K562 (cell line): Measurements from ENCODE around the gene COA3. TPM values are rescaled to one million over a fixed set of nuclear protein-coding genes. Genes with fewer than 3 reads are reported as not detected.
A peak's percentile ranks its signal among the peaks of the same experiment; 100 is the strongest.

ENCODE experiments used
- CREB5 ChIP-seq: fragments of 250-450 bp; sonication (Bioruptor Pico); IDR thresholded peaks from 2 replicates; pipeline ENCODE4 v1.5.0; 2020; ENCODE audit warnings: mild to moderate bottlenecking
- DPF2 ChIP-seq: fragments of 450-650 bp; IDR thresholded peaks from 2 replicates; pipeline ENCODE4 v1.6.1; 2016
- ELF4 ChIP-seq: fragments of 450-650 bp; formaldehyde crosslinking; IDR thresholded peaks from 2 replicates; pipeline ENCODE4 v1.4.0; 2022; ENCODE audit warnings: missing genetic modification characterization
- FOXM1 ChIP-seq, 2 experiments: fragments of 450-650 bp in 1 of 2; sonication (generic) in 1 of 2; formaldehyde crosslinking in 1 of 2; IDR thresholded peaks; 2 replicates each; pipeline versions ENCODE4 v1.6.1 to v1.9.0; 2017 to 2022; ENCODE audit warnings: low read depth in 2 of 2, mild to moderate bottlenecking in 2 of 2, missing genetic modification reagents in 1 of 2, moderate library complexity in 1 of 2
- HBP1 ChIP-seq: fragments of 450-650 bp; formaldehyde crosslinking; IDR thresholded peaks from 2 replicates; pipeline ENCODE4 v1.4.0; 2022; ENCODE audit warnings: missing genetic modification characterization
- HIVEP1 ChIP-seq: fragments of 250-450 bp; sonication (Bioruptor Pico); IDR thresholded peaks from 2 replicates; pipeline ENCODE4 v1.4.0; 2020; ENCODE audit warnings: mild to moderate bottlenecking
- HLTF ChIP-seq: fragments of 450-650 bp; IDR thresholded peaks from 2 replicates; pipeline ENCODE4 v1.6.1; 2016
- ILF3 ChIP-seq: fragments of 450-650 bp; IDR thresholded peaks from 2 replicates; pipeline ENCODE4 v1.6.1; 2018; ENCODE audit warnings: antibody characterized with exemption, mild to moderate bottlenecking, moderate library complexity, borderline replicate concordance
- LEF1 ChIP-seq: fragments of 450-650 bp; IDR thresholded peaks from 2 replicates; pipeline ENCODE4 v1.6.1; 2016; ENCODE audit warnings: mild to moderate bottlenecking
- NR4A1 ChIP-seq, 2 experiments: fragments of 250-450 bp in 1 of 2; fragments of 450-650 bp in 1 of 2; sonication (Bioruptor Pico) in 1 of 2; IDR thresholded peaks; 2 replicates each; pipeline versions ENCODE4 v1.4.0 to v1.6.1; 2016 to 2020; ENCODE audit warnings: mild to moderate bottlenecking in 2 of 2, missing compliant biosample characterization in 1 of 2, missing genetic modification characterization in 1 of 2, moderate library complexity in 1 of 2
- POLR2AphosphoS5 ChIP-seq: IDR thresholded peaks from 2 replicates; pipeline ENCODE4 v1.6.1; 2011; ENCODE audit warnings: mild to moderate bottlenecking, low read depth, low read length, moderate library complexity; ENCODE audit not compliant: control insufficient read depth, insufficient read depth
- POLR2B ChIP-seq: fragments of 450-650 bp; IDR thresholded peaks from 2 replicates; pipeline ENCODE4 v1.6.1; 2018; ENCODE audit warnings: low read depth; ENCODE audit not compliant: partially characterized antibody
- SRSF1 ChIP-seq: fragments of 200-400 bp; formaldehyde crosslinking; IDR thresholded peaks from 2 replicates; pipeline ENCODE4 v1.6.1; 2017; ENCODE audit warnings: mild to moderate bottlenecking, low read depth, low read length, moderate library complexity
- TAF9B ChIP-seq: fragments of 450-650 bp; IDR thresholded peaks from 2 replicates; pipeline ENCODE4 v1.6.1; 2018; ENCODE audit warnings: mild to moderate bottlenecking; ENCODE audit not compliant: partially characterized antibody
- TARDBP ChIP-seq: fragments of 450-650 bp; IDR thresholded peaks from 2 replicates; pipeline ENCODE4 v1.6.1; 2016
- TBP ChIP-seq: optimal IDR thresholded peaks from 2 replicates; pipeline ENCODE3; 2011; ENCODE audit warnings: low read depth, low read length, improper control_type of control experiment
- TGIF2 ChIP-seq: sonication (generic); formaldehyde crosslinking; IDR thresholded peaks from 2 replicates; pipeline ENCODE4 v1.8.1; 2022; ENCODE audit warnings: mild to moderate bottlenecking, missing genetic modification reagents, moderate library complexity
- ZBTB8A ChIP-seq: fragments of 450-650 bp; IDR thresholded peaks from 2 replicates; pipeline ENCODE4 v1.6.1; 2018; ENCODE audit warnings: mild to moderate bottlenecking, moderate library complexity; ENCODE audit not compliant: partially characterized antibody
- ZFP1 ChIP-seq: fragments of 450-650 bp; formaldehyde crosslinking; IDR thresholded peaks from 2 replicates; pipeline ENCODE4 v1.4.0; 2020; ENCODE audit warnings: mild to moderate bottlenecking, mixed read lengths
- ZNF124 ChIP-seq: sonication (generic); formaldehyde crosslinking; IDR thresholded peaks from 2 replicates; pipeline ENCODE4 v1.8.1; 2022; ENCODE audit warnings: missing genetic modification reagents
- ZNF174 ChIP-seq: fragments of 250-450 bp; sonication (Bioruptor Pico); IDR thresholded peaks from 2 replicates; pipeline ENCODE4 v1.4.0; 2020; ENCODE audit warnings: mild to moderate bottlenecking
- polyA plus RNA-seq, 8 experiments: library from polyadenylated mRNA; depleted of rRNA in 4 of 8; stranded (reverse) in 5 of 8; unstranded in 3 of 8; fragments of >200 nt; fragmentation: Nextera tagmentation in 2 of 8; fragmentation: Illumina TruSeq in 1 of 8; extraction: Ambion mirVana in 2 of 8; extraction: Trizol in 1 of 8; gene quantifications; 2 replicates each; pipeline versions ENCODE4 v1.2.1 to v1.2.3, GENCODE V29; 2011 to 2014; ENCODE audit warnings: inconsistent platforms in 1 of 8, missing spikeins in 1 of 8
- total RNA-seq, 7 experiments: library from RNA; depleted of rRNA in 6 of 7; stranded (reverse); fragments of >200 nt in 6 of 7; fragmentation: Illumina TruSeq in 2 of 7; extraction: Trizol in 2 of 7; gene quantifications; 2 replicates each; pipeline versions ENCODE4 v1.2.1 to v1.2.3, GENCODE V29; 2011 to 2021; ENCODE audit warnings: low replicate concordance in 1 of 7
- TF ChIP-seq, protein P1 (sequence below): fragments of 150-350 bp; IDR thresholded peaks from 2 replicates; pipeline ENCODE4 v1.6.1; 2014; ENCODE audit warnings: low read depth, mild to moderate bottlenecking, low read length, borderline replicate concordance

Gene COA3
- total and polyA plus RNA-seq, 9 of the 15 experiments (the other 6 are each of a cell fraction or from before 2014, with no cell fraction given), result 49.6 to 153 (median 61.4) TPM

DNA sequence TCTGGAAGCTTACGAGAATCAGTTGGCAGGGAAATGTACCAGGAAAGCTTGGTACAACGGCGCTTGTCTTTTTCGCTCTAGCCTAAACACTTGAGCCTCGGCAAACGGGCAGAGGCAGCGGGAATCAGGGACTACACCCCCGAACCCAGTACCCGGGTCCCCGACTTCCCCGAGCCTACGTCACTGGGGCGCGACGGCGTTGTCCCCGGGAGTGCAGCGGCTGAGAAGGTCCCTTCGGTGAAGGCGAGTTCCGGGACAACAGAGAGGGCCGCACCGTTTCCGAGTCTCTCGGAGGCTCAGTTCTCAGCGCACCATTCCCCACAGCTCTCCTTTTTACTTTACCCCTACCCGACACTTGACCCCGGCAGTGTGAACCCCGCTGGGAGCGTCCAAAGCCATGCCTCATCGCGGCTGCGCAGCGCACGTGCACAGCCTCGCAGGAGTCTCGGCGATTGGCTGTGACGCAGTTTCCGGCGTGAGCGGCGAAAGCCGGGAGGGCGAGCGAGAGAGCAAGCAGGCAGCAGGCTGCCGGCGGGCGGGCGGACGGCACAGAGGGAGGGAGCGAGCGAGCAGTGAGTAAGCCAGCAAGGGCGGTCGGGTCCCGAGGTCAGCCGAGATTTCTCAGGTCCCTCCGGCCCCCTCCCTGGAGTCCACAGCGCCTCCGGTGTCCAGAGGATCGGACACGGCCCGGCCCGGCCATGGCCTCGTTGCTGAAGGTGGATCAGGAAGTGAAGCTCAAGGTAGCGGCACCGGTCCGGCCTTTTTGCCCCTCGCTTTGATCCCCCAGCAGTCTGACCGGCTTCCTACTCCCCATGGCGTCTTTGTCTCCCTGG is 34.6 kb upstream of the COA3 start, which contains the start of gene PSME3 (continued):
- TF ChIP-seq FOXM1 (IDR thresholded peaks at IDR 0.05; ENCODE audit: low read depth) (no peak), FOXM1 (CRISPR knock-in tag; IDR thresholded peaks at IDR 0.05; ENCODE audit: low read depth) (peak; percentile 73; the same call in 1 of the 2 replicates), LEF1 (peak; percentile 90; the same call in 1 of the 2 replicates), SRSF1 (no peak), ELF4 (0 out of 2 replicates have a peak, but pooled peaks have one; percentile 22), NR4A1 (CRISPR knock-in tag; IDR thresholded peaks at IDR 0.05) (no peak), NR4A1 (tag; IDR thresholded peaks at IDR 0.05) (0 out of 2 replicates have a peak, but pooled peaks have one; percentile 63), TARDBP (0 out of 2 replicates have a peak, but pooled peaks have one; percentile 14), TGIF2 (no peak), POLR2B (peak; percentile 77), ZNF174 (CRISPR knock-in tag) (no peak), DPF2 (peak; percentile 16; the same call in 1 of the 2 replicates), ZFP1 (CRISPR knock-in tag) (no peak), ZBTB8A (no peak), HBP1 (CRISPR knock-in tag) (no peak), TAF9B (peak; percentile 75), HIVEP1 (CRISPR knock-in tag) (no peak), POLR2AphosphoS5 (peak; percentile 77; the same call in 1 of the 2 replicates), TBP (peak; percentile 69), ILF3 (no peak), CREB5 (CRISPR knock-in tag) (0 out of 2 replicates have a peak, but pooled peaks have one; percentile 14), ZNF124 (no peak), HLTF (peak; percentile 92; the same call in 1 of the 2 replicates)
- TF ChIP-seq, protein P1, sequence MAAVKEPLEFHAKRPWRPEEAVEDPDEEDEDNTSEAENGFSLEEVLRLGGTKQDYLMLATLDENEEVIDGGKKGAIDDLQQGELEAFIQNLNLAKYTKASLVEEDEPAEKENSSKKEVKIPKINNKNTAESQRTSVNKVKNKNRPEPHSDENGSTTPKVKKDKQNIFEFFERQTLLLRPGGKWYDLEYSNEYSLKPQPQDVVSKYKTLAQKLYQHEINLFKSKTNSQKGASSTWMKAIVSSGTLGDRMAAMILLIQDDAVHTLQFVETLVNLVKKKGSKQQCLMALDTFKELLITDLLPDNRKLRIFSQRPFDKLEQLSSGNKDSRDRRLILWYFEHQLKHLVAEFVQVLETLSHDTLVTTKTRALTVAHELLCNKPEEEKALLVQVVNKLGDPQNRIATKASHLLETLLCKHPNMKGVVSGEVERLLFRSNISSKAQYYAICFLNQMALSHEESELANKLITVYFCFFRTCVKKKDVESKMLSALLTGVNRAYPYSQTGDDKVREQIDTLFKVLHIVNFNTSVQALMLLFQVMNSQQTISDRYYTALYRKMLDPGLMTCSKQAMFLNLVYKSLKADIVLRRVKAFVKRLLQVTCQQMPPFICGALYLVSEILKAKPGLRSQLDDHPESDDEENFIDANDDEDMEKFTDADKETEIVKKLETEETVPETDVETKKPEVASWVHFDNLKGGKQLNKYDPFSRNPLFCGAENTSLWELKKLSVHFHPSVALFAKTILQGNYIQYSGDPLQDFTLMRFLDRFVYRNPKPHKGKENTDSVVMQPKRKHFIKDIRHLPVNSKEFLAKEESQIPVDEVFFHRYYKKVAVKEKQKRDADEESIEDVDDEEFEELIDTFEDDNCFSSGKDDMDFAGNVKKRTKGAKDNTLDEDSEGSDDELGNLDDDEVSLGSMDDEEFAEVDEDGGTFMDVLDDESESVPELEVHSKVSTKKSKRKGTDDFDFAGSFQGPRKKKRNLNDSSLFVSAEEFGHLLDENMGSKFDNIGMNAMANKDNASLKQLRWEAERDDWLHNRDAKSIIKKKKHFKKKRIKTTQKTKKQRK, result no peak
